H1 (cell line): ENCODE measurements around the gene CHTF18. TPM values are rescaled to one million over a fixed set of nuclear protein-coding genes. Genes with fewer than 3 reads are reported as not detected.

ENCODE experiments used
- ASH2L ChIP-seq: fragments of 200-600, 300-600 bp; sonication (generic); IDR thresholded peaks from one replicate; pipeline ENCODE4 v1.7.1; 2017; ENCODE audit warnings: low read length
- BRCA1 ChIP-seq: IDR thresholded peaks from 2 replicates; pipeline ENCODE4 v1.6.1; 2012; ENCODE audit warnings: low read depth, low read length, improper control_type of control experiment
- EZH2 ChIP-seq: fragments of 200-600 bp; sonication (generic); IDR thresholded peaks from 2 replicates; pipeline ENCODE4 v1.7.1; 2012; ENCODE audit warnings: low read depth, mild to moderate bottlenecking, moderate library complexity, low read length, inconsistent platforms; ENCODE audit not compliant: severe bottlenecking
- POLR2A ChIP-seq, 2 experiments: IDR thresholded peaks; 1 replicate in 1 of 2; 2 replicates in 1 of 2; pipeline ENCODE4 v1.6.1; 2011; ENCODE audit warnings: low read depth in 2 of 2, low read length in 2 of 2, mild to moderate bottlenecking in 2 of 2; ENCODE audit errors: control extremely low read depth in 1 of 2
- polyA plus RNA-seq, 7 experiments: library from polyadenylated mRNA; depleted of rRNA in 3 of 7; stranded (reverse) in 5 of 7; unstranded in 2 of 7; fragments of >200 nt in 5 of 7; fragments of 200-250 nt in 2 of 7; gene quantifications; 1 replicate in 5 of 7; 2 replicates in 1 of 7; 4 replicates in 1 of 7; pipeline versions ENCODE4 v1.2.1 to v1.2.3, GENCODE V29; 2011 to 2013; ENCODE audit warnings: missing spikeins in 2 of 7, mixed read lengths in 2 of 7
- total RNA-seq: library from RNA; stranded (reverse); fragmentation: NEBNext Ultra II Directional; extraction: Animal tissue kit (Norgen Biotek cat#: 25700); gene quantifications from 2 replicates; pipeline ENCODE4 v1.2.1, GENCODE V29; 2021

Gene CHTF18
- total and polyA plus RNA-seq, 2 of the 8 experiments (the other 6 are each of a cell fraction or from before 2014, with no cell fraction given): 75.3 to 104 TPM

GRCh38 chr16:792221-792995 is 4.0 kb downstream of the CHTF18 start (continued):
- TF ChIP-seq POLR2A (IDR thresholded peaks at IDR 0.05; ENCODE audit: control extremely low read depth in 1 of 2, low read depth in 2 of 2, low read length in 2 of 2) (no peak), ASH2L (no peak), BRCA1 (no peak), EZH2 (no peak)
